ENCODE measurements around the gene SUSD6.
"Not testable (repeated sequence)": the region's sequence is repeated elsewhere in the genome, so short reads cannot be mapped to it uniquely, and the experiment has no call there.

SUSD6 gene

DNA sequence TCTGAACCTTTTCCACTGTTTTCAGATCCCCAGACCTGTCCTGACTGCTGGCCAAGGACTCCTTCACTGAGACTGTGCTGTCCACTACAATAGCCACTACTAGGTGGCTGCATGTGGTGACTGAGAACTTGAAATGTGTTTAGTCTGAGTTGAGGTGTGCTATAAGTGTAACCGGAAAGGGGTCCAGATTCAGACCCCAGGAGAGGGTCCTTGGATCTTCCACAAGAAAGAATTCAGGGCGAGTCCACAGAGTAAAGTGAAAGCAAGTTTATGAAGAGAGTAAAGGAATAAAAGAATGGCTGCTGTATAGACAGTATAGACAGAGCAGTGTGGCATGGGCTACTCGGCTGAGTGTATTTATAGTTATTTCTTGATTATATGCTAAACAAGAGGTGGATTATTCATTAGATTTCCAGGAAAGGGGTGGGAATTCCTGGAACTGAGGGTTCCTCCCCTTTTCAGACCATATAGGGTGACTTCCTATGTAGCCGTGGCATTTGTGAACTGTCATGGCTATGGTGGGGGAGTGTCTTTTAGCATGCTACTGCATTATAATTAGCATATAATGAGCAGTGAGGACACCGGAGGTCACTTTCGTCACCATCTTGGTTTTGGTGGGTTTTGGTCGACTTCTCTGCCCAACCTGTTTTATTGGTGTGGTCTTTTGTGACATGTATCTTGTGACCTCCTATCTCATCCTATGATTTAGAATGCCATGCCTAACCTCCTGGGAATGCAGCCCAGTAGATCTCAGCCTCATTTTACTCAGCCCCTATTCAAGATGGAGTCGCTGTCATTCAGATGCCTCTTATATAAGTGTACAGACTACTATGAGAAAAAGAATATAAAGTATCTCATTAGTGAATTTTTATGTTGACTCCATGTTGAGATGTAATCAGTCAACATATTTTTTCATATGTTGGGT lies 85.5 kb downstream of the SUSD6 start:
- peak; percentile 75 to 83 for ATAC-seq

GRCh38 chr14:69698572-69698971 lies 87.2 kb downstream of the SUSD6 start:
- ATAC-seq, result no peak

DNA sequence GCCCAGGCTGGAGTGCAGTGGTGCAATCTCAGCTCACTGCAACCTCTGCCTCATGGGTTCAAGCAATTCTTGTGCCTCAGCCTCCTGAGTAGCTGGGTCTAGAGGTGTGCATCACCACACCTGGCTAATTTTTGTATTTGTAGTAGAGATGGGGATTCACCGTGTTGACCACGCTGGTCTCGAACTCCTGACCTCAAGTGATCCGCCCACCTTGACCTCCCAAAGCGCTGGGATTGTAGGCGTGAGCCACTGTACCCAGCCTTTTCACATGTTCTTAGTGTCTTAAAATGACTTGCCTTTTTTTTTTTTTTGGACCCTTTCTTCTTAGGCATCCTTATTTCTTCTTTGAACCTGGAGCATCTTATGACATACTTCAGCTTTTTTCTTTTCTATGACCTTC lies 87.8 kb downstream of the SUSD6 start:
- ATAC-seq, result not testable (repeated sequence)

GRCh38 chr14:69699748-69700303 lies 88.4 kb downstream of the SUSD6 start:
- ATAC-seq, result no peak

GRCh38 chr14:69700575-69700974 lies 89.2 kb downstream of the SUSD6 start:
- ATAC-seq, result no peak

GRCh38 chr14:69701291-69701690 lies 89.9 kb downstream of the SUSD6 start:
- no peak for ATAC-seq

GRCh38 chr14:69701857-69702256 lies 90.5 kb downstream of the SUSD6 start:
- ATAC-seq, result no peak

- ATAC-seq, result no peak
These were observed 91.9 kb downstream of the SUSD6 start for GRCh38 chr14:69703047-69704039.

DNA sequence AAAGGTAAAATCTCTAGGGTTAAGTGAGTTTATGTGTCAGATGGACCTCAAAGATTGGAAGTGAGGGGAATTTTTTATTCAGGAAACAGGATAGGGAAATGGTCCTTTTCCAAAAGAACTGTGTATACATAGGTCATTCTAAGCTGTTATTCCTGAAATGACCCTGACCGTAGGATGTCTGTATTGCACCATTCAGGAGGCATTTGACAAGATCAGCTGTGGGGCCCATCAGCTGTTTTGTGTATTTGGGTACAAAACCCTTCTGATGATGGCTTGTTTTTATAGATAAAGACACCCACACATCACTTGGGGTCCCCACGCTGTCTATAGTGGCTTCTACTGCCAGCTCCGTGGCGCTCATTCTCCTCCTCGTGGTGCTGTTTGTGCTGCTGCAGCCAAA lies 92.9 kb downstream of the SUSD6 start:
- ATAC-seq, result no peak

DNA sequence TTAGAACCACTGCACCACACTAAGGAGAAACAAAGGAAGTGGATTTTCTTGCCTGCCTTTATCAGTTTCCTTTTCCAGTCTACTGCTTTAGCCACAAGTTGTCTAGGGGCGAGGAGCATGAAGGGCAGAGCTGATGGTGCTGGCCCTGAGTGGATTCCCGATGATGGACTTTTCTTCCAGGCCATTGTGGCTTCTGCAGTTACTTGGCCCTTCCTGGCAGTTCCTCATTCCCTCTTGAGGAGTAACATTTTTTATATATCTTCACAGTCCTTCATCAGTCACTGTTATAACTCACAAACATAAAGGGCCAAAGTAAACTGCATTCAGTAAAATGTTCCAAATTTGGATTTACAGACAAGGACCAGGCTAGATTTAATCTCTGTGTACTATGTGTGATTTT lies 94.3 kb downstream of the SUSD6 start:
- ATAC-seq, result no peak

- ATAC-seq, result no peak
These were observed 96.7 kb downstream of the SUSD6 start for GRCh38 chr14:69708049-69708448.

- peak; percentile 59 to 75 for ATAC-seq
These were observed 97.5 kb downstream of the SUSD6 start for GRCh38 chr14:69708586-69709560.

- no peak for ATAC-seq
These were observed 99.0 kb downstream of the SUSD6 start for GRCh38 chr14:69710378-69710777.

GRCh38 chr14:69711065-69711464 lies 99.7 kb downstream of the SUSD6 start:
- no peak for ATAC-seq

DNA sequence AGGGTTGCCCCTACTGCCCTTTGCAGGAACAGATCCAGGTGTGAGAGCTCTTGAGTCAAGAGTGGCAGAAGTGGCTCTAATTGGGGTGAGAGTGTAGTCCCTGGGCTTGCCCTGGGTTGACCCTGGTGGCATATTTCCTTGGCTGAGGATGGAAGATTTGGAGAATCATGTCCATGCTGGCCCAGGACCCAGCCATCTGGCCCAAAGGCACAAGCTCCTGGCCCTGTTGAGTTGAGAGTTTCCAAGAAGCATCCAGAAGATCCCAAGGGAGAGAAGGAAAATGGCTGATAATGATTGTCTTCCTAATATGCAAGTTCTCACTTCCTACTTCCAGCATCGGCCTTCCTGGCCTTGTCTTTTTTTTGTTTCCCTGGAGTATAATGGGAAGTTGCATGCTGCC lies 100.1 kb downstream of the SUSD6 start:
- ATAC-seq, result no peak

- no peak for ATAC-seq
These were observed 100.6 kb downstream of the SUSD6 start for GRCh38 chr14:69711881-69712560.

- ATAC-seq, result peak in 1 of 2 donors; percentile 31
These were observed 101.2 kb downstream of the SUSD6 start for GRCh38 chr14:69712599-69713088.

DNA sequence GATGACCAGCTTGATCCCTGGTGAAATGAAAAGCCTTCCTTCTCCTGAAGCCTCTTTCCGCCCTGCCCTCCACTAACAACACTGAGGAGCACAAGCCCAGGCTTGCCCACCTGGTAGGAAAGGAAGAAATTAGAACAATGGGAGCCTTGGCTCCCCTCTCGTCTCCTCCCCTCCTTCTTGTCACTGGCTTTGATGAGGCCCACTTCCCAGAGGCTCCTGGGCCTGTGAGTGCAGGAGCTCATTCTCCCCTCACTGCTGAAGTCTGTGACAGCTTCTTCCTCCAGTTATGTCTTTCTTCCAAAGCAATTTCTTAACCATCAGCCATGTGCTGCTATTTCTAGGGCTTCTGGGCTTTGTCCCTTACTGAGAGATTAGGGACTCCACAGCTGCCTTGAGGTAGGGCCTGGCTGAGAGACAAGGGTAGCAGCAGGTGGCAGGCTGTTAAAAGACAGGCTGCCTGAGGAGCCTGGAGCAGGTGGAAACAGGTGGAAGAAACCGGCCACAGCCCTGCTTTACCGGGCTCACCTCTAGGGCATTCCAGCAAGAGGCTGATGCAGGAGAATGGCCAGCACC lies 101.9 kb downstream of the SUSD6 start:
- no peak for ATAC-seq

GRCh38 chr14:69713993-69714679 lies 102.7 kb downstream of the SUSD6 start:
- no peak for ATAC-seq

All from activated CD4-positive, CD25-positive, alpha-beta regulatory T cell treated with anti-CD3 and anti-CD28 coated beads, Interleukin-2, amount 50 U/mL, for 24 hours (primary cell).